Liver (tissue), 3 donors: Measurements from ENCODE around the gene SCGB1D1.

Source experiments
- ATF3 ChIP-seq: IDR thresholded peaks from 2 replicates; pipeline ENCODE4 v1.6.1; 2016; ENCODE audit warnings: antibody characterized with exemption
- CTCF ChIP-seq: fragments of 150-350 bp; IDR thresholded peaks from 2 replicates; pipeline ENCODE4 v1.5.1; 2017; ENCODE audit warnings: improper control_type of control experiment, low read depth, low read length; ENCODE audit not compliant: missing input control
- EGR1 ChIP-seq, 2 donors: IDR thresholded peaks; 2 replicates each; pipeline ENCODE4 v1.6.1; 2016 to 2018; ENCODE audit warnings: antibody characterized with exemption in 2 of 2, low read depth in 2 of 2
- REST ChIP-seq: IDR thresholded peaks from 2 replicates; pipeline ENCODE4 v1.6.1; 2016; ENCODE audit warnings: antibody characterized with exemption, mild to moderate bottlenecking
- SP1 ChIP-seq: IDR thresholded peaks from 2 replicates; pipeline ENCODE4 v1.6.1; 2018; ENCODE audit warnings: antibody characterized with exemption, mild to moderate bottlenecking
- TAF1 ChIP-seq: conservative IDR thresholded peaks from 2 replicates; pipeline ENCODE4 v1.6.1; 2016; ENCODE audit warnings: antibody characterized with exemption, mild to moderate bottlenecking
- donor health status: healthy.
- donor health status: healthy.

- TF ChIP-seq EGR1 (IDR thresholded peaks at IDR 0.05; ENCODE audit: low read depth in 2 of 2): no peak
- TF ChIP-seq TAF1: no peak
- TF ChIP-seq CTCF: no peak
- no peak for TF ChIP-seq REST
- no peak for TF ChIP-seq SP1
- TF ChIP-seq ATF3: no peak
Observed at GRCh38 chr11:62186195-62186594, 3.8 kb upstream of the SCGB1D1 start.
